SU-DHL-6 (cell line): ENCODE data around the gene RNF166.

Experiments
- H2AFZ ChIP-seq: fragments of 200-600 bp; sonication (generic); 2 replicates; pipeline ENCODE4 v1.6.1; 2014; ENCODE audit warnings: low read depth, mild to moderate bottlenecking, moderate library complexity, mixed read lengths, antibody characterized with exemption, low read length; ENCODE audit not compliant: severe bottlenecking
- H3F3A ChIP-seq: fragments of 200-600 bp; shearing (Covaris generic); 2 replicates; pipeline ENCODE4 v1.6.0; 2016; ENCODE audit warnings: antibody characterized with exemption, mild to moderate bottlenecking; ENCODE audit not compliant: insufficient read depth
- H3K27ac ChIP-seq: fragments of 200-600 bp; sonication (generic); 2 replicates; pipeline ENCODE4 v1.5.1; 2016; ENCODE audit warnings: low read depth, mild to moderate bottlenecking, low read length, moderate library complexity, mixed read lengths
- H3K27me3 ChIP-seq: fragments of 200-600 bp; sonication (generic), shearing (Covaris generic); 2 replicates; pipeline ENCODE4 v1.6.0; 2014; ENCODE audit warnings: mild to moderate bottlenecking, low read length
- H3K36me3 ChIP-seq: fragments of 200-600 bp; sonication (generic); 2 replicates; pipeline ENCODE4 v1.6.1; 2014; ENCODE audit warnings: mild to moderate bottlenecking, low read length, mixed read lengths
- H3K4me2 ChIP-seq: fragments of 300-600, 200-600 bp; shearing (Covaris generic), sonication (generic); 2 replicates; pipeline ENCODE4 v1.6.0; 2014; ENCODE audit warnings: low read length, low read depth, mild to moderate bottlenecking; ENCODE audit not compliant: poor library complexity, severe bottlenecking
- H3K4me3 ChIP-seq: fragments of 200-600 bp; sonication (generic); 2 replicates; pipeline ENCODE4 v1.5.1; 2014; ENCODE audit warnings: antibody characterized with exemption, low read length, mild to moderate bottlenecking, mixed read lengths; ENCODE audit not compliant: insufficient read depth, poor library complexity, severe bottlenecking
- H3K79me2 ChIP-seq: fragments of 200-600 bp; sonication (generic); 2 replicates; pipeline ENCODE4 v1.6.1; 2014; ENCODE audit warnings: mild to moderate bottlenecking, low read length, moderate library complexity; ENCODE audit not compliant: insufficient read depth
- H3K9ac ChIP-seq: fragments of 200-600 bp; sonication (generic); 2 replicates; pipeline ENCODE4 v1.7.0; 2014; ENCODE audit warnings: mild to moderate bottlenecking, low read length
- H3K9me2 ChIP-seq: fragments of 200-600 bp; sonication (generic); replicated peaks from 2 replicates; pipeline ENCODE4 v1.6.1; 2014; ENCODE audit warnings: low read length; ENCODE audit not compliant: insufficient read depth
- H3K9me3 ChIP-seq: fragments of 200-600 bp; sonication (generic); 2 replicates; pipeline ENCODE4 v1.6.1; 2014; ENCODE audit warnings: low read length, mixed read lengths; ENCODE audit not compliant: insufficient read depth
- H4K20me1 ChIP-seq: fragments of 200-600 bp; sonication (generic); 2 replicates; pipeline ENCODE4 v1.6.1; 2014; ENCODE audit warnings: low read depth, mild to moderate bottlenecking, antibody characterized with exemption, low read length, moderate library complexity, mixed read lengths
- CTCF ChIP-seq: fragments of 200-600 bp; sonication (generic); IDR thresholded peaks from one replicate; pipeline ENCODE4 v1.5.1; 2017; ENCODE audit warnings: antibody characterized with exemption, mild to moderate bottlenecking, low read length, moderate library complexity; ENCODE audit not compliant: insufficient read depth, poor library complexity, severe bottlenecking
- EZH2phosphoT487 ChIP-seq: fragments of 200-600 bp; sonication (generic), shearing (Covaris generic); conservative IDR thresholded peaks from 2 replicates; pipeline ENCODE4 v1.6.1; 2018; ENCODE audit warnings: mild to moderate bottlenecking, antibody characterized with exemption, low read length, moderate library complexity, mixed read lengths

RNF166 gene

GRCh38 chr16:88715312-88716190 lies 9.3 kb upstream of the RNF166 start:
- no peak overlapping the region for H3K4me3 ChIP-seq
- no peak overlapping the region for H2AFZ ChIP-seq
- H4K20me1 ChIP-seq = no peaks in the 10 kb centered on the region
- H3K9ac ChIP-seq = no peak overlapping the region
- TF ChIP-seq CTCF = no peak
- TF ChIP-seq EZH2phosphoT487 = no peak
- no peaks in the 10 kb centered on the region for H3K27me3 ChIP-seq
- H3K4me2 ChIP-seq = no peak overlapping the region
- H3K79me2 ChIP-seq = no peaks in the 10 kb centered on the region
- H3K9me3 ChIP-seq = no peaks in the 10 kb centered on the region
- no peaks in the 10 kb centered on the region for H3K36me3 ChIP-seq
- no peaks in the 10 kb centered on the region for H3K9me2 ChIP-seq
- no peak overlapping the region for H3K27ac ChIP-seq
- no peaks in the 10 kb centered on the region for H3F3A ChIP-seq

GRCh38 chr16:88714420-88715302 lies 8.5 kb upstream of the RNF166 start:
- Histone ChIP-seq H2AFZ (no peak overlapping the region), H3K27ac (no peak overlapping the region), H3K36me3 (no peaks in the 10 kb centered on the region), H3K27me3 (no peaks in the 10 kb centered on the region), H3K79me2 (no peaks in the 10 kb centered on the region), H3K4me2 (no peak overlapping the region), H4K20me1 (no peaks in the 10 kb centered on the region), H3K9ac (no peak overlapping the region), H3F3A (no peaks in the 10 kb centered on the region), H3K9me3 (no peaks in the 10 kb centered on the region), H3K9me2 (no peaks in the 10 kb centered on the region), H3K4me3 (no peak overlapping the region)
- TF ChIP-seq CTCF (no peak), EZH2phosphoT487 (no peak)

GRCh38 chr16:88713568-88714419 lies 7.6 kb upstream of the RNF166 start:
- no peaks in the 10 kb centered on the region for H3F3A ChIP-seq
- no peak for TF ChIP-seq CTCF
- TF ChIP-seq EZH2phosphoT487 = no peak
- no peaks in the 10 kb centered on the region for H3K36me3 ChIP-seq
- no peaks in the 10 kb centered on the region for H3K9me2 ChIP-seq
- no peaks in the 10 kb centered on the region for H3K9me3 ChIP-seq
- no peaks in the 10 kb centered on the region for H3K79me2 ChIP-seq
- no peak overlapping the region for H2AFZ ChIP-seq
- no peak overlapping the region for H3K4me3 ChIP-seq
- H3K27me3 ChIP-seq = no peaks in the 10 kb centered on the region
- no peak overlapping the region for H3K4me2 ChIP-seq
- no peaks in the 10 kb centered on the region for H4K20me1 ChIP-seq
- H3K9ac ChIP-seq = no peak overlapping the region
- H3K27ac ChIP-seq = no peak overlapping the region
